Activated CD8-positive, alpha-beta T cell treated with anti-CD3 and anti-CD28 coated beads for 36 hours (primary cell): ENCODE measurements around the gene TTC39B. TPM values are rescaled to one million over a fixed set of nuclear protein-coding genes. Genes with fewer than 3 reads are reported as not detected.

Experiments used
- ATAC-seq: fragments of 200-7000 bp; cut with Tn5 transposase; one replicate; pipeline ENCODE4 v1.10.0; 2021; ENCODE audit warnings: mild to moderate bottlenecking, moderate library complexity
- CTCF ChIA-PET: fragments of 350-600 bp; sonication (Branson Sonifier 250); formaldehyde crosslinking; loops from one replicate; lab custom pipeline; 2021; ENCODE audit warnings: antibody characterized with exemption; lab: Charles Lee
- POLR2A ChIA-PET: fragments of 350-600 bp; sonication (Branson Sonifier 250); formaldehyde crosslinking; loops from one replicate; lab custom pipeline; 2021; ENCODE audit warnings: antibody characterized with exemption; lab: Charles Lee
- DNase-seq: peaks from one replicate; pipeline ENCODE4 v3.0.0-alpha.2; 2020
- H3K27ac Mint-ChIP-seq: one replicate; pipeline ENCODE4 v1.8.0; 2021; ENCODE audit warnings: mild to moderate bottlenecking, mixed read lengths
- H3K27me3 Mint-ChIP-seq: one replicate; pipeline ENCODE4 v1.8.0; 2021; ENCODE audit warnings: mixed read lengths
- H3K36me3 Mint-ChIP-seq: one replicate; pipeline ENCODE4 v1.8.0; 2021; ENCODE audit warnings: low read depth, mixed read lengths
- H3K4me1 Mint-ChIP-seq: one replicate; pipeline ENCODE4 v1.8.0; 2021; ENCODE audit warnings: low read depth, mixed read lengths
- H3K4me3 Mint-ChIP-seq: one replicate; pipeline ENCODE4 v1.8.0; 2021; ENCODE audit warnings: mild to moderate bottlenecking, moderate library complexity, mixed read lengths
- H3K9me3 Mint-ChIP-seq: one replicate; pipeline ENCODE4 v1.8.0; 2021; ENCODE audit warnings: mixed read lengths
- CTCF ChIP-seq: fragments of 200-600 bp; IDR thresholded peaks from one replicate; pipeline ENCODE4 v1.8.0; 2022; ENCODE audit warnings: antibody characterized with exemption, mild to moderate bottlenecking
- intact Hi-C: fragments of 100-400 bp; cut with micrococcal nuclease; formaldehyde crosslinking; loops from one replicate; pipeline ENCODE4 v1.10.0; 2022
- total RNA-seq, 2 experiments: library from RNA; stranded (reverse); gene quantifications; one replicate each; pipeline ENCODE4 v1.2.3, GENCODE V29; 2021

TTC39B gene
- total RNA-seq, 2 experiments from 2014 or later: 17.8 to 18.5 TPM

GRCh38 chr9:15248621-15249020 lies 58.4 kb downstream of the TTC39B start:
- POLR2A ChIA-PET: no interaction called here
- ATAC-seq: no peak
- peaks cover 46% of the 10 kb centered on the region for H3K4me1 Mint-ChIP-seq
- no peak for DNase-seq
- H3K27me3 Mint-ChIP-seq: no peaks in the 10 kb centered on the region
- CTCF ChIA-PET: interaction anchor here (1.0 kb wide), 1 partner anchor 17 kb away, joined by 4 read pairs; no protein-coding TSS in a partner anchor
- no peak for TF ChIP-seq CTCF
- peaks cover 5% of the 10 kb centered on the region for H3K36me3 Mint-ChIP-seq
- no peak overlapping the region for H3K4me3 Mint-ChIP-seq
- H3K27ac Mint-ChIP-seq: no peak overlapping the region
- no peaks in the 10 kb centered on the region for H3K9me3 Mint-ChIP-seq
- intact Hi-C loops: no loop called here

- no peak for ATAC-seq
- CTCF ChIA-PET: interaction anchor here (1.0 kb wide), 1 partner anchor 16 kb away, joined by 4 read pairs; no protein-coding TSS in a partner anchor
- Mint-ChIP-seq H3K36me3 (peaks cover 5% of the 10 kb centered on the region), H3K4me1 (peaks cover 49% of the 10 kb centered on the region), H3K4me3 (no peak overlapping the region), H3K27me3 (no peaks in the 10 kb centered on the region), H3K27ac (no peak overlapping the region), H3K9me3 (no peaks in the 10 kb centered on the region)
- POLR2A ChIA-PET: no interaction called here
- no peak for TF ChIP-seq CTCF
- DNase-seq: no peak
- intact Hi-C loops: no loop called here
These were observed 58.9 kb downstream of the TTC39B start for GRCh38 chr9:15248081-15248480.

GRCh38 chr9:15246708-15247107 lies 60.3 kb downstream of the TTC39B start:
- POLR2A ChIA-PET: interaction anchor here (0.7 to 1.0 kb wide), 2 partner anchors 9 to 20 kb away, joined by 3 read pairs; no protein-coding TSS in a partner anchor
- TF ChIP-seq CTCF: no peak
- Mint-ChIP-seq H3K4me3 (no peak overlapping the region), H3K27me3 (no peaks in the 10 kb centered on the region), H3K27ac (no peak overlapping the region), H3K9me3 (no peaks in the 10 kb centered on the region), H3K4me1 (peaks cover 50% of the 10 kb centered on the region), H3K36me3 (peaks cover 7% of the 10 kb centered on the region)
- intact Hi-C loops: no loop called here
- DNase-seq (peak; percentile 22), ATAC-seq (peak; percentile 34)
- CTCF ChIA-PET: interaction anchor here (0.6 to 1.3 kb wide), 4 partner anchors 15 to 36 kb away, joined by 3 to 5 read pairs (median 3); no protein-coding TSS in a partner anchor

GRCh38 chr9:15246243-15246642 lies 60.8 kb downstream of the TTC39B start:
- ATAC-seq (no peak), DNase-seq (no peak)
- ChIA-PET POLR2A (interaction anchor here (0.7 to 1.0 kb wide), 2 partner anchors 10 to 19 kb away, joined by 3 read pairs; no protein-coding TSS in a partner anchor), CTCF (interaction anchor here (0.8 to 1.3 kb wide), 3 partner anchors 15 to 36 kb away, joined by 3 to 5 read pairs (median 3); no protein-coding TSS in a partner anchor)
- no peaks in the 10 kb centered on the region for H3K9me3 Mint-ChIP-seq
- no peaks in the 10 kb centered on the region for H3K27me3 Mint-ChIP-seq
- intact Hi-C loops: no loop called here
- TF ChIP-seq CTCF: no peak
- H3K4me1 Mint-ChIP-seq: peaks cover 50% of the 10 kb centered on the region
- H3K27ac Mint-ChIP-seq: no peak overlapping the region
- H3K4me3 Mint-ChIP-seq: no peak overlapping the region
- peaks cover 7% of the 10 kb centered on the region for H3K36me3 Mint-ChIP-seq

GRCh38 chr9:15244001-15244441 lies 63.0 kb downstream of the TTC39B start:
- no peak for DNase-seq
- H3K27ac Mint-ChIP-seq: no peak overlapping the region
- peaks cover 17% of the 10 kb centered on the region for H3K36me3 Mint-ChIP-seq
- ChIA-PET CTCF (interaction anchor here (0.6 kb wide), 1 partner anchor 1178 kb away, joined by 3 read pairs; no protein-coding TSS in a partner anchor), POLR2A (no interaction called here)
- ATAC-seq: no peak
- H3K9me3 Mint-ChIP-seq: peaks cover 4% of the 10 kb centered on the region
- H3K4me3 Mint-ChIP-seq: no peak overlapping the region
- H3K4me1 Mint-ChIP-seq: peaks cover 41% of the 10 kb centered on the region
- TF ChIP-seq CTCF: no peak
- intact Hi-C loops: no loop called here
- no peaks in the 10 kb centered on the region for H3K27me3 Mint-ChIP-seq
